Stimulated activated CD8-positive, alpha-beta memory T cell treated with anti-CD3 and anti-CD28 coated beads, Interleukin-4, amount 100 ng/mL, for 24 hours (primary cell): ENCODE results near the gene PTPRJ.
"Not testable (repeated sequence)": the region's sequence is repeated elsewhere in the genome, so short reads cannot be mapped to it uniquely, and the experiment has no call there.

ENCODE experiments used
- DNase-seq: peaks from one replicate; pipeline ENCODE4 v3.0.0-alpha.2; 2020; ENCODE audit warnings: low read depth

PTPRJ gene

DNA sequence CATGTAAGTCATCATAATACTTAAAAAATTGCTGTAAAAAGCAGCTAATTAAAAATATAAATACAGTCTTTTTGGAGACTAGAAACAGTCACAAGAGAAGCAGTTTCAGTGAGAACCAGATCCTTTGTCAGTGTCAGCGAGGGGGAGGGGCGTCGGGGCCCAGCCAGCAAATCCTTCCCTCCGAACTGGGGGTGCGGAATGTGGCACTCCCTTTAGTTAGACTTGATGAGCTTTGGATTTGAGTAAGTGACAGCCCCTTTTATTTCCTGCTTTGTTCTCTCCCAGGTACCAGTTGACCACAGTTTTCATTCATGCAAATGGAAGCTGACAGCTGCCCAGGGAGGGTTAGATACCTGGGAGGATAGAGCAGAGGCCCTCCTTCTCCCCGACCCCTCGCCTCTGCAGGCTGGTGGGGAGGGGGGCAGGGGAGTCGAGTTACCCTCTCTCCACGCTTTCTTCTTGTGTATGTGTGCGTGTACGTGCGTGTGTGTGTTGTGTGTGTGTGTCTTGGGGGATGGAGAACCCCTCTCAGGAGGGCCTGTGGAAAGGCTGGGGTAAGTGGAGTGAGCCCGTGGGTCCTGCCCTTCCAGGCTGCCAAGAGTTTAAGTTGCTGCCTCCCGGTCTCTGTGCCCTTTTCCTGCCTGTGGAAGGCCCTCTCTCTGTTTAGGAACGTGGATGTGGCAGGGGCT, 38.3 kb downstream of the PTPRJ start:
- no peak for DNase-seq

DNA sequence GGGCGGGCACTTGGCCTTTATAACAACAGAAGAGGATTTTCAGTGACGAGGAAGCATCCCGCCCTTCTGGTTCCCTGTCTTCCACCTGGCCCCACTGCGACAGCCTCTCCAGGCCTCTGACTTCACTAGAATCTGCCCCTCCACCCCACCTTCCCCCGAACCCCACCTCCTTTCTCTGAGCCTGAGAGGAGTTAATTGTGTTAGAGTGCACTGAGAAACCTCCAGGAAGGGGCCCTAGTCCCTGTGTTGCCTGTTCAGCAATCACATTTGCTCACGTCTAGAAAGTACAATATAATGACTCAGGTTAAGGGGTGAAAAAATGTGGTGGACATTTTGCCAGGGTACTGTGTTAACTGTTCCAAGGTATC, 38.8 kb downstream of the PTPRJ start:
- DNase-seq, result no peak

DNA sequence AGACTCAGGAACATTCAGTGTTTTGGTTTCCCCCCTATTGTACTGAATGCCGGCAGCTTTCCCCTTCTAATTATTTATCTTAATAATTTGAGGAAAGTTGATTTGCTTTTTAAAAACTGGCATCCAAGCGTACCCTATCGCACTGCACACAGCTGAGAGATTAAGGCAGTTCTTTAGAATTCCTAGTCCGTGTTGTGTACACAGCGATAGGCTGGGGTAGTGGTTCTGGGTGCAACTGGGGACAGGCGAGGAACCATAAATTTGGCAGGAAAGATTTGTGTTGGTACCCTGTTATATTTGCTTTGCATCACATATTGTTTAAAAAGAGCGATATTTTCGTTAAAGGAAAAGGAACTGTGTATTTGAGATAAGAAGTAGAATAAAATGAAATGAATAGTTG, 39.2 kb downstream of the PTPRJ start:
- DNase-seq, result no peak

DNA sequence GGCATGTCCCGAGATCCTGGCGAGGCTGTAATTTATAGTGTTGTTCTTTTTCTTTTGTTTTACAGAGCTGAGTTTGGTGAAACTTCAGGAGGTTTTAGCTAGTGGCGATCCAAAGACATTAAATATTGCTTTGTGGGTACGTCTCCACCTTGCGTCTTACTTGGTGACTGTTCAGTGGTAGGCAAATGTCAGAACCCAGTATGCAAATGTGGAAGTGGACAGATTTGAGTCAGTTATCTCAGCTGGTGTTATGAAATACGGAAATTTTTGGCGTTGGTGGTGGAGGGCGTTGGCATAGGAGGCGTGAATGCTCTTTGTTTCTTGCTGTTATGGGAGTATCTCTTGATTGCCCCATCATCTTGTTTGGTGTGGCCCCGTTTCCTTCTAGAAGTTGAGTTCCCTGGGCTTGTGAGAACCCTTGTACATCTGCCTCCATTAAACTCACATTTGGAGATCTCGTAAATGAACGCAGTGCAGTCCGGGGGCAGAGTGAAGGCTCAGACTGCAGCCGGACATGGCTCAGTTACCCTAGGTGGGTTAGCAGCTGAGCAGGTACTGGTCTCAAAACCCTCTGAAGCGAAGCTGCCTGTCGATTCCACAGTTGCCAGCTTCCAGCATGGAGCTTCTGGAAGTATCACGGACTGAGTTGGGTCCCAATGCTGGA, 39.9 kb downstream of the PTPRJ start:
- no peak for DNase-seq

DNA sequence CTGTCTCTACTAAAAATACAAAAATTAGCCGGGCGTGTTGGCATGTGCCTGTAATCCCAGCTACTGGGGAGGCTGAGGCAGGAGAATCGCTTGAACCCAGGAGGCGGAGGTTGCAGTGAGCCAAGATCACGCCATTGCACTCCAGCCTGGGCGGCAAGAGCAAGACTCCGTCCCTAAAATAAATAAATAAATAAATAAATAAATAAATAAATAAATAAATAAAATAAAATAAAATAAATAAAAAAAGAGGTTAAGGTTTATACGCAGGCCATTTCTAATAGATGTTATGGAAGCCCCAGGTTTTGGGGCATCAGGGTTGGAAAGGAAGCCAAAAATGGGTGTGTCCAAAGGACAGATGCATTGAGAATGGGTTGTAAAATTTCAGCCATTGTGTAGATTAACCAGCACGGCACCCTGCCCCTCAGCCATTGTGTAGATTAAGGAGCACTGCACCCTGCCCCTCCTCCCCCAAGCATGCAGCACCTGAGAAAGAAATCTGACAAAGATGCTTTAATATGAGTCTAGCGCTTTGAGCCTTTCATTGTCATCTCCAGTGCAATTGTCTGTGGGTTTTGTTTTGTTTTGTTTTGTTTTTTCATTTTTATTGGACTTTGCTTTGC, 41.0 kb downstream of the PTPRJ start:
- not testable (repeated sequence) for DNase-seq

DNA sequence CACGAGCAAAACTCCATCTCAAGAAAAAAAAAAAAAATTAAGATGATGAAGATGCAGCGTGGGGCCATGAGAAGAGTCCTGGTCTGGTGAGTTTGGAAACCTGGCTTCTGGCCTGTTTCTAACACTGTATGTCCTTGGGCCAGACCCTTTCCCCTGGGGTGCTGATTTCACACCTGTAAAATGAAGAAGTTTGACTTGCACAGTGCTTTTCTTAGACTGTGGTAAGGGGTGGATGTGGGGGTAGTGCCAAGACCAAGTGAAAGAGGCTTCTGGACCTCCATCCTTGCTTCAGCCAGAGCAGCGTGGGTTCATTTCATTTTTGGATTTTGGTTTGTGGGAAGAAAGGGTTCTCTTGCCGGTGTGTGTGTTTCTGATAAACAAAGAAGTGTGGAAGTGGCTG, 42.1 kb downstream of the PTPRJ start:
- no peak for DNase-seq

DNA sequence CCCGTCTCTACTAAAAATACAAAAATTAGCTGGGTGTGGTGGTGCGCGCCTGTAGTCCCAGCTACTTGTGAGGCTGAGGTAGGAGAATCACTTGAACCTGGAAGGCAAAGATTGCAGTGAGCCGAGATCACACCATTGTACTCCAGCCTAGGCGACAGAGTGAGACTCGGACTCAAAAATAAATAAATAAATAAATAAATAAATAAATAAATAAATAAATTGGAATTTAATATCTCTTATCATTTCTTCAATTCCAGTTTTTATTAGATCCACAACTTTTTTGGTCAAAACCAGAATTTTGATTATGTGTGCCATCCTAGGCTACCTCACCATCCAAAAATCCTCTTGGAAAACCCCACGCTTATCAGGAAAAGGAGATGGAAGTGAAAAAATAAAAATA, 43.2 kb downstream of the PTPRJ start:
- not testable (repeated sequence) for DNase-seq

DNA sequence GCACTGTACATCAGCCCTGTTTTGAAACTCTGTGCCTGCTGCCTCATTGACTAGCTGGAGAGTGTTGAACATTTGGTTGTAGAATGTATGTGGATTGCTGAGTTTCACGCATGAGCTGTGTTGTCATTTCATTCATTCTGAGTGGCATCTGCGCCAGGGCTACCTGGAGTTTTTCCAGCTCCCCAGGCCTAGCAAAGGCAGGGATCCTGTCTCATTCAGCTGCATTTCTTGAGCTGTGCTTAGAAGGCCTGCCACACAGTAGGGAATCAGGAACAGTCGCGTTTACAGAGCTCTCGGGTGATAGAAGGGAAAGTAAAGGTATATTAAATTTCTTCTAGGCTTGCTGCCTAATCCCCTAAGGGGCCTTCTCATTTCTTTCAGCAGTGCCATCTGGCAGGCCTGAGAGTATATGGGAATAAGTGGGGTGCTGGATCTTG, 44.3 kb downstream of the PTPRJ start:
- no peak for DNase-seq

DNA sequence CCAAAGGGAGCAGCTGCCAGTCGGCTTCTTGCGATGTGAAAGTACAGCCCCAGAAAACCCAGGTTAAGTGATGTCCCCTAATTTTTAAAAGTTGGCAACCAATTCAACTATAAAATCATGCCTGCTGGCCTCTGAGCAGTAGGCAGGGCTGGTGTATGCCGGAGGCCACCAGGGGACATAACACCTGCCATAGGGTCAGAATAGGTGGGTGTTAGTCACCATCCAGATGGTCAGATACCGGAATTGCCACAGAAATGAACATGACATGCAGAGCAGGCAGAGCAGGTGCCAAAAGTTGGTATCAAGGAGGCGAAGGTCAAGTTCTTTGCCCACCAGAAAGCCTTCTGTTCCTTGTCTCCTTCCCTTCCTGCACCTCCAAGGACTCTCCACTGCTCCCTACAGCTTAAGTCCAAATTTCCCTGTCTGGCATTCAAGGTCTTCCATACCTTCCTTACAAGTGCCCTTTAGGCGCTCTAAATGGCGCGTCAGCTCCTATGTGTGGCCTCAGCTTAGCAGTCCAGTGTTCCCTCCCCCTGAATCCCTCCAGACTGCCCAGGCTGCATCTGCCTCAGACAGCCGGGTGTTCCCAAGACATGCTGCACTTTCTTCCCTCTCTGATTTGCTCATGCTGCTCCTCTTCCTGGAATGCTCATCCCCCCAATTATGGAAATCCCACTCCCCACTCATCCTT, 45.1 kb downstream of the PTPRJ start:
- no peak for DNase-seq

DNA sequence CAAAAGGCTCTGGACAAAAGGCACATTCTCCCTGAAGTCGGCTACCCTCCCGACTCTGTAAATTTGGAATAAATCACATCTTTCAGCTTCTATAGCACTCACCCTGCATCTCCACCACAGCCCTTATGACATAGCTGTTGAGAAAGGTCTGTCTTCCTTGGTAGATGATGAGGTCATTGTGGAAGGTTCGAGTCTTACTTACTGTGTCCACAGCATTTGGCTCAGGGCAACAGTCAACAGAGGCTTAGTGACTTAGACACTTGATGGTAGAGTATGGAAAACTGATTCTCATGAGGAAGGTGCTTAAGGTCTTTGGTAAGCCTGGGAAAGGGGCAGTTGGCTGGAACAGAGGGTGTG, 45.6 kb downstream of the PTPRJ start:
- no peak for DNase-seq

DNA sequence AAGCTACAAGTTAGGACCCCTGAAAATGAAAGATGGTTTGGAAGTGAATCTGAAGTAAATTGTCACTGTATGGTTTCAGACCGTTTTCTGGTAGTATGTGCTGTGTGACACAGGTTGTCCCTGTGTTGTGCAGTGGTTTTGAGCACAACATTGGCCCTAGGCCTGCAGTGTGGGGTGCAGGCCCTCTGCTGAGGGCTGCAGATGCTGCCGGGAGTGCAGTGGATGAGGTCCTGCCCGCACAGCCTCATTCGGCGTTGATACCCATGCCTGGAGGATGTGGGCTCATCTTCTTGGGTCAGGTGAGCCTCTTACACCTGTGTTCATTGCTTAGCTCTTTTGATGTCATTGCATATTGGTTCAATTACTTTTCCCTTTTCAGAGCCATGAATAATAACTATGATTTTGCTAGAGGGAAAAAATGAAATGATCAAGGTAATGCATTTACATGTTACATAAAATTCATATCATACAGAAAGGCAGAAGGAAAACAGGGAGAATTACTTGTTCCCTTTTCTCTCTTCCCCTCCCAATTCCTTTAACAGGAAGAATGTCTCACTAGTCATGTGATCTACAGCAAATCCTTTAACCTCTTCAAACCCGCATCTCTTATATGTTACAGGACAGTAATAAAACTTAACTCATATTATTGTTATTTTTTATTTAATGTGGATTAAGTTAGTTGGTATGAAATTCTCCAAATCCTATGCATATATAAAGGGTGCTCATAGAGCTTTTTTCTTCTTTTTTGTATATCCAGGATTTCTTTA, 48.7 kb downstream of the PTPRJ start:
- no peak for DNase-seq

DNA sequence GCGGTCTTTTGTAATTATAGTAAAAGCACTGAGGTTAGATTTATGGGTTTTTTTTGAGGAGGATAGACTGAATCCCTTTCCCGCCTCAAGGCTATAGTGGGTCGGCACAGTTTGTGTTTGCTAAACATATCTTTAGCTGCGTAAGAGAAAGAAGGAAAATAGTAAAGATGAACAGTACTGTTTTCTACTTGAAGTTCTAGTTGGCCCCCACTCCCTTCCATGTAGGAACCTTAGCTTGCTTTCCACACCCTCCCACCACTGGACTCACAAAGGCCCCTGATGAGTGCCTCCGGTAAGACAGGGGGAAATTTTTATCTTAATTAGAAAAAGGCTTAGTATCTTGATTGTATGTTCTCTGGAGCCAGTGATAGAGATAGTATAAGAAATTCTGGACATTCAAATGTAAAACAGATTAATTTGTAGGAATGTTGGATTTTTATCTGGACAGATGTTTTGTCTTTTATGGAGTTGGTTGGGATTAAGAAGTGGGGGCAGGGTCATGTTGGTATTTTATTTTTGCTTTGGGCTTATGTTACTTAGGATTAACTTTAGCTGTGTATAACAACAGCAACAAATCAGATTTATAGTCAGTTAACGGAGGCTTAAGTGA, 49.4 kb downstream of the PTPRJ start:
- no peak for DNase-seq

DNA sequence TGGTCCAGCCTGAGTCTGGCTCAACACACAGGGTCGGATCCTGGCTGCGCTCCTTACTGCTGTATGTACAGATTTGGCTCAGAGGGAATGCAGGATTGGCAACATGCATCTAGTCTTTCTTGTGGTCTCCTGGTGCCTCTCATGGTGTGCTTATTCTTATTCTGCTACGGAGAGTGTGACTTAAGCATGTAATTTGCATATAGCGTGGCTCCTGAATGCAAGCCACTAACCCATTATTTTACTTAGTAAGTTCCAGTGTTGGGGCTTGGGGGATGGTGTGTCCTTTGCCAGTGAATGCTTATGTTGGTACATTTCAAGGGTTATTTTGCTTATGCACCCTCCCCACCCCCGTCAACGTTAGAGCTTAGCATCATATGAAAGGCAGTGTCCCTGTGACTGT, 51.2 kb downstream of the PTPRJ start:
- no peak for DNase-seq

DNA sequence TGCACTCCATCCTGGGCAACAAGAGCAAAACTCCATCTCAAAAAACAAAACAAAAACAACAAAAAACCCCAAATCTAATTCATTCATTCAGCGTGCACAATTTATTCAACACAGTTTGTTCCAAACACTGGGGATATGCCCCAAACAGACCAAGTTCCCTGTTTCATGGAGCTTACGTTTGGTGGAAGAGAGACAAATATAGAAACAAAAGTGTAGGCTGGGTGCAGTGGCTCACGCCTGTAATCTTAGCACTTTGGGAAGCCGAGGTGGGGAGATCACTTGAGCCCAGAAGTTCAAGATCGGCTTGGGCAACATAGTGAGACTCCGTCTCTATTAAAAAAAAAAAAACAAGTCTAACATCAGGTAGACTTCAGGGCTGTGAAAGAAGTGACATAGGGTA, 52.4 kb downstream of the PTPRJ start:
- no peak for DNase-seq

DNA sequence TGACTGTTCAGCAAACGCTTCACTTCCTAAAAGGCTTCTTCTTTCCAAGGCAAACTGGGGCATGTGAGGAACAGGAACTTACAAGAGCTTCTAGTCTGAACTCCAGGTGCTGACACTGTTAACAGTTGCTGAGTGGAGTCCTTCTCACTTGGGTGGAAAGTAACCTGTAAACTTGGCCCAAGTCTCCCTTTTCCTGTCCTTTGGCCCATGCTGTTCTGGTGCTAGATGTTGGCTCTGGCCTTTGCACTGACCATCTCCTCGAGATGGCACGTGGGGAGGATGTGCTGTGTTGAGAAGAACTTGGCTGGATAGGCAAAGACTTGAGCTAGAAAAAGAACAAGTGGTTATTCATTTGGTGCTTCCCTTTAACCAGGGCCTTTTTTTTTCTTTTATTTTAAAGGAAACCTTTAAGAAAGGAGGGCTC, 53.6 kb downstream of the PTPRJ start:
- DNase-seq, result no peak

DNA sequence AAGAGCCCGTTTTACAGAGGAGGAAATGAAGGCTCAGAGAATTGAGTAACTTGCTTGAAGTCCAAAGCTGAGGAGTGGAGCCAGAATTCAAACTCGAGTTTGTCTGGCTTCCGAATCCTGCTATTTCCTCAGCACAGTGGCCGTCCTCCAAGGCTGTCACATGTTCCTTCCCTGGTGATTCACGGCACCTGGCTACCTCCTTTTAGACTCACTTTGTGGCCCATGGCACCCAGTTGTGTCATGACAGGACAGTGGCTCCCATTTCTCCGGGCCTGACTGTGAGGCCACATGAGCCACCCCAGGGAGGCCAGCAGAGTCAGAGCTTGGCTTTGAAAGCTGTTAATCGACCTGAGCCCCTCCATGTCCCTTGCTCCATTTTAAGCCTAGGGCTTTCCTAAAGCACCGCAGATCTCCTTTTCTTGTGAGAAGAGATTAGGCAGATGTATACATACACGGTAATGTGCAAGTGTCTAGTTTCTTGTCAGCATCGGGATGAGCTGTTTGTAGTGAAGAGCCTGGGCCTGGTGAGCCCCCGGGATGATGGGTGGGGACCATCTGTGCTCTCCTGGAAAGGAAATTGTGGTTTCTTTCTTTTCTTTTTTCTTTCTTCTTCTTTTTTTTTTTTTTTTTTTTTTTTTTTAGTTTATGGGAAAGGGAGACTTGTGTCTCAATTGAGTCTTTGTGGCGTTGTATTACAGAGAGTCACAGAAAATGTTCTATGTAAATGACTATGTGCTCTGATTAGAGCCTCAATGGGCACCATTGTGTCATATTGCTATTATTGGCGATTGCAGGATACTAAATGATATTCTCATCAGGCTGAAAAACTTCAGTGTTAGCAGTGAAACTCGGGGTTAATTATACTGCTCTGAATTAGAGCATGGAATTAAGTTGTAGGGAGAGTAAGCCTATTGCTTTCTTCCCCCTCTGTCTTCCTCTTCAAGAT, 54.8 kb downstream of the PTPRJ start:
- DNase-seq, result no peak

DNA sequence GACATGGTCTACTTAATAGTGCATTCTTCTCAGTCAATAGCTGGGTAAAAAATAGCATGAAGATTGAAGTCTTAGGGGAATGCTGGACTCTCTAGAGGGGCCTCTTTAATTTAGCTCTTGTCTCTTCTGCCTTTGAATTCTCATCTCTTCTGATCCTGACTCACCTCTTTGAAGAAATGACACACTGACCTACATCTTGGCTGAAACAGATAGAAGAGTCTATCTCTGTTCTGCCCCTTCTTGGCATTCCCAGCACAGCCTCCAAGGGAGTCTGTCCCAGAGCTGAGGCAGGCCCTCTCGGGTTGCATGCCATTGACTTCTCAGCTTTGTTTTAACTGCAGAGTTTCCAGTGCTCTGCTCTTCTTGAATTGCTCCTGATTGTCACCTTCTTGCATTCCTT, 55.7 kb downstream of the PTPRJ start:
- no peak for DNase-seq

DNA sequence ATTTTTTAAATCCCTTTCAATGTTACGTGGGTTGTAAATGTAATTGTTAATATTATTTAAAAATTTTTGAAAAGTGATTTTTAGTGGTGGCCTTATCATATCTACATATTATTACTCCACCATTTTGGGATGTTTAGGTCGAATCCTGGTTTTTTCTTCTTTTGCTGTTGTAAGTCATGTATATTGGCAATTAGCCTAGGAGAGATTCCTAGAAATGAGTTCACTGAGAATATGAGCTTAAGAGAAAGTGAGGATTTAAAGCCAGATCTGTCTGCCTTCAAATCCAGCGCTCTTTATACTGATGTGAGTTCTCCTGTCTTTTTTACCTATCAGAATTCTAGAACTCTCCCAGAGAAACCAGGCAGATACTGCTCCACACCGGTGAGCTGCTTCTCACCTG, 56.1 kb downstream of the PTPRJ start:
- DNase-seq, result no peak

DNA sequence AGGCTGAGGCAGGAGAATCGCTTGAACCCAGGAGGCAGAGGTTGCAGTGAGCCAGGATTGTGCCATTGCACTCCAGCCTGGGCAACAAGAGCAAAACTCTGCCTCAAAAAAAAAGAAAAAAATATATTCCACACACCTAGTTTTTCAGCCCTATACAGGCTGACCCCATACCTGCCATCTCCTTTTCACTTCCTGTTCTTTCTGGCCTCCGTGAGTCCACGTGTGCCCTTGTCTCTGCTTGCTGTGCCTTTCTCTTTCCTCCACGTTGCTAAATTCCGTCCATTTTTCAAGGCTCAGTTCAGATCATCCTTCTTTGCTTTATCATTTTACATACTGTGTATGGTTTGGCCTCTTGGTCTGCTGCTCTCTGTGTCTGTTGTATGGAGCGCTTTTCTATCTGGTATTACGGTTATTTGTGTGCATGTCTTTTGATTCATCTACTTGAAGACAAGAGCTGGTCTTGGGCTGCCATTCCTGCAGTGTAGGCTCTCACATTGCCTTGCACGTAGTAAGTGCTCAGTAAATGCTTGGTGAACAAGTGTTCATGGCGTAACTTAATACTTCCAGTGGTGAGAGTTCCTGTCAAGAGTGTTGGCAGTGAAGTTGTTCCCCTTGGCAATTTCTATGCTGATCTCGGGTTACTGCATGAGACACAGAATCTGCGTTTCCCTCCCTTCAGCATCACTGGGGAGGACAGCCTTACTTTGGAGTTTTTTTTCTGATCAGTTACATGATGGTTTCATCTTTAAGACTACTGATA, 57.5 kb downstream of the PTPRJ start:
- DNase-seq, result no peak

DNA sequence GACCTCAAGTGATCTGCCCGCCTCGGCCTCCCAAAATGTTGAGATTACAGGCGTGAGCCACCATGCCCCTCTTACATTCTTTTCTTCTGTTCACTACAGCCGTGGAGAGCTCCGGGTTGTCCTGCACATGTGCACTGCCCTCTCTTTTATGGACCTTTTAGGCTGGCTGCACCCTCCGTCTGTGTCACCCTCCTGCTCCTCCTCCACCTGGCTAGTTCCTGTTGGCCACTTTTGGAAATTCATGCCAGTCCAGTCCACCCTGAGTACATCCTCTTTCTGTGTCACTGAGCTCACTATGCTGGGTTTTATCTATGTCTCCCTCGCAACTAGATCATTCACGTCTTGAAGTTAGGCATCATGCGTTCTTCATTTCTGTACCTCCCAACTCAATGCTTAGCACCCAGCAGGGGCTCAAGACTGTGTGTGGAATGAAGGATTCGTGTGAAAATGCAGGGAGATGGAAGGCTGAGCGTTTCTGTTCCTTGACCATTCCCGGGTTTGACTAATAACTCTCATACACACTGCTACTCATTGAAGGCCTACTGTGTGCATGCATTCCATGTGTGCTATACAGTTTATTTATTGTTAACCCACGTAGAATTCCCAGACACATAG, 60.6 kb downstream of the PTPRJ start:
- DNase-seq, result no peak
